Fibroblast of villous mesenchyme (primary cell): Measurements from ENCODE around the gene ROR1. TPM values are rescaled to one million over a fixed set of nuclear protein-coding genes. Genes with fewer than 3 reads are reported as not detected.

Experiments used
- DNase-seq: peaks from one replicate; pipeline ENCODE4 v3.0.0-alpha.2; 2010; ENCODE audit warnings: low read depth
- H3K4me3 ChIP-seq: 2 replicates; pipeline ENCODE4 v1.5.1; 2011; ENCODE audit warnings: low read depth, mild to moderate bottlenecking, low read length
- total RNA-seq: library from RNA; depleted of rRNA; stranded (reverse); fragments of >200 nt; gene quantifications from 2 replicates; pipeline ENCODE4 v1.2.3, GENCODE V29; 2012
- TF ChIP-seq, protein P1 (sequence below): IDR thresholded peaks from 2 replicates; pipeline ENCODE4 v1.5.1; 2012; ENCODE audit warnings: low read depth, mild to moderate bottlenecking, low read length; ENCODE audit not compliant: insufficient read depth

Gene ROR1
- total RNA-seq, 1 donor, result 8.6 TPM

DNA sequence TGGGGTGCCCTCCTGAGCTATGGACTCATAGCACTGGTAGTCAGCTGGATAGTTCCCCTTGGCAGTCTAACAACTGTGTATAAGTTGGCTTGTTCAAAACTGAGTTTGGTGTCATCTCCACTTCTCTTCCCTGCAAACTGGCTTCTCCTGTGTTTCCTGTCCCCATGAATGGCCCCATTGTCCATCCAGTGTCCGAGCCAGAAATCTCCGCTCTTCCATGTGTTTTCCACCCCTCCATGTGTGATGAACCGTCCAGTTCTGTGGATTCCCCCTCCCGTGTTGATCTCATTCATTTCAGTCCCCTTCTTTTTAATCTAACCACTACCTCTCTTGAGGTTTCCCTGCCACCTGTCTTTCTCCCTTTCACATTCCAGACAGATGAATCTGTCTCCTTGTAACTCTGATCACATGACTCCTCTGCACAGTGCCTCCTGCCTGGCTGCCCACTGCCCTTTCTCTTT lies 195.7 kb downstream of the ROR1 start:
- no peak overlapping the region for H3K4me3 ChIP-seq
- TF ChIP-seq, protein P1, sequence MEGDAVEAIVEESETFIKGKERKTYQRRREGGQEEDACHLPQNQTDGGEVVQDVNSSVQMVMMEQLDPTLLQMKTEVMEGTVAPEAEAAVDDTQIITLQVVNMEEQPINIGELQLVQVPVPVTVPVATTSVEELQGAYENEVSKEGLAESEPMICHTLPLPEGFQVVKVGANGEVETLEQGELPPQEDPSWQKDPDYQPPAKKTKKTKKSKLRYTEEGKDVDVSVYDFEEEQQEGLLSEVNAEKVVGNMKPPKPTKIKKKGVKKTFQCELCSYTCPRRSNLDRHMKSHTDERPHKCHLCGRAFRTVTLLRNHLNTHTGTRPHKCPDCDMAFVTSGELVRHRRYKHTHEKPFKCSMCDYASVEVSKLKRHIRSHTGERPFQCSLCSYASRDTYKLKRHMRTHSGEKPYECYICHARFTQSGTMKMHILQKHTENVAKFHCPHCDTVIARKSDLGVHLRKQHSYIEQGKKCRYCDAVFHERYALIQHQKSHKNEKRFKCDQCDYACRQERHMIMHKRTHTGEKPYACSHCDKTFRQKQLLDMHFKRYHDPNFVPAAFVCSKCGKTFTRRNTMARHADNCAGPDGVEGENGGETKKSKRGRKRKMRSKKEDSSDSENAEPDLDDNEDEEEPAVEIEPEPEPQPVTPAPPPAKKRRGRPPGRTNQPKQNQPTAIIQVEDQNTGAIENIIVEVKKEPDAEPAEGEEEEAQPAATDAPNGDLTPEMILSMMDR, result no peak
- DNase-seq, result no peak

DNA sequence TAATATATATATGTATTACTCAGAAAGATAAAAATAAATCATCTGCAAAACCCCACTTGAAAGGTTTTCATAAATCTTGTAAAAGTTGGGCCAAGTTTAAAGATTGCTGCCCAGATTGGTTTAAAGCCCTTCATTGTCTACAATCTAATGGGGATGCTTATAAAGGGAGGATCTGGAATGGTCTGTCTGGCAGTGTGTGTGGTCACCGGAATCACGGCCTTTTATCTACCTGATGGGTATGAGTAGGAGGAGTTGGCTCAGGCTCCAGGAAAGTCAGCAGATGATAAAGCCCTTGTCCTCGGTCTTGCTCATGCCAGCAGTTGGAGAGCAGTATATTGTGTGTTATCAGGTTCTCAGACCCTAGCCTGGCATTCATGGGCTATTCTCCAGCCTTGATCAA lies 197.7 kb downstream of the ROR1 start:
- no peak for DNase-seq
- no peak overlapping the region for H3K4me3 ChIP-seq
- TF ChIP-seq, protein P1, result no peak

DNA sequence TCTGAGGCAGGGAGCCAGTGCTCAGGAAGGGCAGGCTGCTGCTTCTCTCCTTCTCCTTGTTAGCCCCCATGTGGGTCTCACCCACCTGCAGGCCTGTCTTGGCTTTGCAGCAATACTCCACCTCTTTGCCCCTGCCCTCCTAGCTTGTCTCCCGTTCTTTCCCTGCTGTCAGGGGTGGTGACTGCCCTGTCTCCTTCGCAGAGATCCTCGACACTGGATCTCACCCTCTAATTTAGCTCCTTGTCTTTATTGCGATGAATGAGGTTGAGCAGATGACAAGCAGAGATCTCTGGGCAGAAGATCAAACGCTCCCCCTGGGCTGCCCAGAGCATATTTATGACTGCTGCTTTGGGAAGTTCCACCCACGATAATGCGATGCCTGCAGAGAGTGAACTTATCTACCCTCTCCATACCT lies 199.2 kb downstream of the ROR1 start:
- peak; percentile 39 for DNase-seq
- no peak overlapping the region for H3K4me3 ChIP-seq
- TF ChIP-seq, protein P1, result no peak

DNA sequence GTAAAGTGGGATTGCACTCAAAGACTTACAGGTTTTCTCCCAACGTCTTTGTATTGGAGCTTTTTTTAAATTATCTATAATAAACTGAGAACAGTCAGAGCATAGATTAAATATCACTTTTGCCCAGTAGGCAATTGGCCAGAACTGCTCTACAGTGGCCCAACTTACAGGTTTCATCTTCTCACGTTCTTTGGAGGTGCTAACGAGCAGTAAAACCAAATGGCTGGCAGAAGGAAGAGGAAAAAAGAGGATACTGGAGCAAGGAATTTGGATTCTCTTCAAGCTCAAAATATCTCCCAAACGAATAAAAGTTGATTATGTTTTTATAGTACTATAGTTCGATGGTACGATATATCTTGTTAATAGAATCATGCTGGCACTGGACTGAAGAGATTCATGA lies 201.1 kb downstream of the ROR1 start:
- DNase-seq, result no peak
- no peak overlapping the region for H3K4me3 ChIP-seq
- TF ChIP-seq, protein P1, result no peak

DNA sequence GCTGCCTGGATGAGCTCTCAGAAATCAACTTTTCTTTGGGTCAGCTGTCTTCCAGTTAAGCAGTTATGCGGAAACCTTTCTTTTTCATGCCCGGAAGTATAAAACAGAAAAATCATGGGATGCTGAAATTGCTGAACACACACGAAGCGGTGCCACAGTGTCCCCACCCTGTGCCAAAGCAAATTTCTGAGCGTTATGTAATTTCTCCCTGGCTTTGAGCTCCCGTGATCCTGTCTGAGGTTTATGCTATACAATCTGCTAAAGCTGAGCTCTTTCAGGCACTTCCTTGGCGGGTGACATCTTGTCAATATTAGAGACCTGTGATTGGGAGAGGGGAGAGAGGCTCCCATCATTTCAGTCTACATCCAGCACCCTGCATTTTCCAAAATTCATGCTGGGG lies 201.7 kb downstream of the ROR1 start:
- TF ChIP-seq, protein P1, result no peak
- no peak overlapping the region for H3K4me3 ChIP-seq
- no peak for DNase-seq

DNA sequence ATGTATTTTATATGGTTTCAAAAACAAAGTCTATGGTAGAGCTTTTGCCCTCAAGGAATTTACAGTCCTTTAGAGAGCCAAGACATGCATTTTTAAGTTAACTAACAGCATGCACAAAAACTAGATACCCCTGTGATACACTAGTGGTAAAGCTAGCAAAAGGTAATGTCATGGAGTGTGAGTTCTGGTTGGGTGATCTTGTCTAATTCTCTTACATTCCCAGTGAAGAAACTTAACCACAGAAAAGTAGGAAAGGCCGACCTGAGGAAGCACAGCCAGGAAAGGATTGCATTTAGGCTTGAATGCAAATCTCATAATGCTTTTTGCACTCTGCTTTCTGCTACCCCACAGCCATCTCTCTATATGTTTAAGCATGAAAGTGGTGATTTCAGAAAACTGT lies 202.2 kb downstream of the ROR1 start:
- no peak for DNase-seq

DNA sequence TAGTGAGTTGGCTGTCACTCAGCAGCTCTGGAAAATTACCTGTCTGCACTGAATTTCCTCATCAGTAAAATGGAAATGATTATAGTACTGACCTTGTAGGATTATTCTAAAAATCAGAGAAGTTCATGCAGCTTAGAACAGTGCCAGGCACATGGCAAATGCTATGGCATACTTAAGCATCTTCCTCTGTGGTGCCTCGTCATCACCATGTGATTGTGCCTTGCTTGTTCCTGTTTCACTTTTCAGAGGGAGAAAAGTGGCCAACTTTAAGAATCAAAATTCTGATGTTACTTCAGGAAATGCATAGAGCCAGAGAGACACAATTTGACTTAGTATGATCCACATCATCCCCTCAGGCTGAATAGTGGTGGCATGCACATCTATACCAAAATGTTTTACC lies 203.6 kb downstream of the ROR1 start:
- TF ChIP-seq, protein P1, result no peak
- no peak overlapping the region for H3K4me3 ChIP-seq
- DNase-seq, result no peak

More for the DNA sequence above, 202.2 kb downstream of the ROR1 start:
- no peak overlapping the region for H3K4me3 ChIP-seq
- TF ChIP-seq, protein P1, result no peak
